GM20431 (cell line): ENCODE data around the gene IER5.

Source experiments
- in situ Hi-C: fragments of 300-500 bp; cut with MseI, MboI; formaldehyde crosslinking; loops from one replicate; pipeline ENCODE4 v1.15.0; 2020; ENCODE audit warnings: low sequenced_read_pairs; ENCODE audit not compliant: unreplicated experiment

IER5 gene

DNA sequence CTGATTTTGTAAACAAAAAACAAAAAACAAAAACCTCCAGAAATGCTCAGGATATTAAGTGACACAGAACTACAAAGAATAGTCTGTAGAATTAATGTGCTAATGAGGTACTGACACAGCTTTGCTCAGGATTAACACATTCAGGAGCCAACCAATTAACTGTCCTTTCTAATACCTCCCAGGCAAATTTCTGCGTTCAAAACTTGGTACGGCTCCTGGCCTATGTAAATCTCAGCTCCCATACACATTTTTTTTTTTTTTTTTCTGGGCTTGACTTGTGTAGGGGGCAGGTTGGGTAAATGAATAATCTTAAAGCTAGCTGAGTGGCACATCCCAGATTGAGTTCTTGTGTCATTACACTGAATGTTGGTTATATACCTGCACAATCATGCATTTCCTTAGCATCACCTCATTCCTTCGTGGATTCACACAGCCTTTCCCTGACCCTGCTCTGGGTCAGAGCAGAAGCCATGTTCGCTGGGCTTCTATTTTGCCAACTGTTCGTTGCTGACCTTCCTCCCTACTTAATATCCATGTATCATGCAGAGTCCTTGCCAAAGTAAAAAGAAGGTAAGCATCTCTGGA is 12.6 kb upstream of the IER5 start:
- in situ Hi-C loops: no loop called here

DNA sequence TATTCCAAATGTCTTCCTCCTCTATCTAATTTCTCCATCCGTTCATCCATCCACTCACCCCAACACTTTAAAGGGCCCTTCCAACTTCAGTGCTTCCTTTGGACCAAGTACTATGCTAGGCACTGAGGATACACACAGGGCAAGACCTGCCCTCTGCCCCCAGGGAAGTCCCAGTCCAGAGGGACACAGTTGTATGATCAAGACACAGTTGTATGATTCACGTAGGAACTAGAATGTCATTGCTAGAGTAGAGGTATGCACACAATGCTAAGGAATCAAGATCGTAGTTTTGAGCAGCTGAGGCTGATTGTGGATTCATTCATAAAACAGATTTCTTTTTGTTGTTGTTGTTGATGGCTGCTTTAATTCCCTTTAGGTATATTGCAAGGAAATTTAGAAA is 11.6 kb upstream of the IER5 start:
- in situ Hi-C loops: no loop called here

DNA sequence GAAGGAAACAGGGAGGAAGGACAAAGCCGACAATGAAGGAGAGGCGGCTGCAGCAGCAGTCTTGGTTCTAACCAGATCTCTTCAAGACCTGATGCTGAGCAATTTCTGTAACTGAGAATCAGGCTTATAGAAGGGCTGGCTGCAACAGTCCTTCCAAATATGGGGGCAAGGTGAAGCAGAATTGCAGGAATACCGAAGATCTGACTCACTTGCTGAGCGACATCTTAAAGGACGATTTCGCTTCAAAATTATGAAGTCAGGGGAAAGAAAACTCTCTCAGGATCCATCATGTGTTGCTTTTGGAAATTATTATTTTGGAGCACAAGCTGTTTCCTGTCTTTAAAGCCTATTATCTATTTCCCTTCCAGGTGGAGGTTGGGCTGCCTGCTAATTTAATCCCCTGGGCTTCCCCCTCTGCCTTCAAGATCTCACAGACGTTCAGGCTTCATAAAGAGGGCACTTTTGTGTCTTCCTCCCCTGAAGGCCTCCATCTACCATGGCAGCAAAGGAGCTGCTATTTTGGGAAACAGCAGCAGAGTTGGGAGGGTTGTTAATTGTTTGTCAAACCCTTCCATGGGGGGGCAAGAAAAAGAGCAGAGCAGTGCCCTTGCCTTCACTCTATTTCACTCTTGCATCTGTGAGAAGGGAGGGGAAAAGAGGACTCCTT is 10.8 kb upstream of the IER5 start:
- in situ Hi-C loops: no loop called here

DNA sequence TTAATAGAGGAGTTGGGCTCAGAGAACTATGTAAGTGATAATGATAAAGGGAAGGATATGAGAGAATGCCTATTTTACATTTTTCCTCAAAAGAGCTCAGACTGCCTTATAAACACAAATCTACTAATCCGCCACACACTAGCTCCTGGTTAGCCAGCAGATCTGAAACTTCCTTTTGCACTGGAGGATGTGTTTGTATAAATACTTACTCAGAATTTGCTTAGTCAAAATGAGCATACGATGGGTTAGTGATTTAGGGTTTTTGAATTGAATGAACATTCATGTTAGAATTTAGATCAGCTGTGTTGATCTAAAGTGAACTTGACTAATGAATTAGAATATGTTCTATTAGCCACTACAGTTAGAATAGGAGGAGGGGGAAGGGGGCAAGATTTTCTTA is 9.1 kb upstream of the IER5 start:
- in situ Hi-C loops: no loop called here

DNA sequence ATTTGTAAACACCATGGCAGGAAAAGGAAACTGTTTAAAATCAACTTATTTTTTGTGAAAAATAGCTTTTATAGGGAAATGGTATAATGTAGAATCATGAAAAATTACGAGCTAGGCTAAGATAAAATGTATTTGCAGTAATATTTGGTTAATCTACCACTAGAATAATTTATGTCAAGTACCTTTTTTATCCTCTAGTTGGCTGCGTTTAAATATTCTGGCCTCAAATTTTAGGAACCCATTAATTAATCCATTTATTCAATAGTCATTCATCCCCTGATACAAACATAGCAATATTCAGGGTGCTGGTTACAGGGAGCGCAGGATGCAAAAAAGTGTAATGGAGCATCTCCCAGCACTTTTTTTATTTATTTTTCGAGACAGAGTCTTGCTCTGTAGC is 8.6 kb upstream of the IER5 start:
- in situ Hi-C loops: loop anchor here (10.0 kb wide), 1 partner anchor 55 kb away; no protein-coding TSS in a partner anchor

DNA sequence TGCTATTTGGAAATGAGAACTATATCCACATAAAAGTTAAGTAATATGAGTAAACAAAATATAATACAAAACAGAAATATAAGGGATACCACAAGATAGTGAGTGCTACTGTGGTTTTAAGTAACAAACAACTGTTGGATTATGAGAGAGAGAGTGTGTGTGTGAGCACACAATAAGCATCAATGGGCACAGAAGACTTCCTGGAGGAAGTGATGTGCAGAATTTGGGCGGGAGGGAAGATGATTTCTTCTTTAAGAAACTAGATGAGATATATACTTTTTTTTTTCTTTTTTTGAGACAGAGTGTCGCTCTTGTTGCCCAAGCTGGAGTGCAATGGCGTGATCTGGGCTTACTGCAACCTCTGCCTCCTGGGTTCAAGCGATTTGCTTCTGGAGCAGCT is 7.9 kb upstream of the IER5 start:
- in situ Hi-C loops: loop anchor here (10.0 kb wide), 1 partner anchor 54 kb away; no protein-coding TSS in a partner anchor

DNA sequence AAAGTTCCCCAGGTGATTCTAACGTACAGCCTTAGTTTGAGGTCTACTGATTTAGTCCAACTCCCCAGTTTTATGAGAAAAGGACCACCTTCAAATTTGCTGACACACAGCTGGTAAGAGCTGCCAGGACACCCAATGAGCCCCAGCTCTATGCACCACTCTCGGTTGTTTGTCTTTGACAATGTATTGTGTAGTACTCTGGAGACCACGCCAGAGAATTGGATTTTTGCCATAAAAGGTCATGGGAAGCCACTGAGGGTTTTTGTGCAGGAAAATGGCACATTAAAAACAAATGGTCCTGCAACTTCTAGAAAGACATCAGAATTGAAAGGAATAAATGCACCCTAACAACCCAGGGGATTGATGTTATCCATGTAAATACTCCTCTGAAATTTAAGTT is 7.1 kb upstream of the IER5 start:
- in situ Hi-C loops: loop anchor here (10.0 kb wide), 1 partner anchor 53 kb away; no protein-coding TSS in a partner anchor

DNA sequence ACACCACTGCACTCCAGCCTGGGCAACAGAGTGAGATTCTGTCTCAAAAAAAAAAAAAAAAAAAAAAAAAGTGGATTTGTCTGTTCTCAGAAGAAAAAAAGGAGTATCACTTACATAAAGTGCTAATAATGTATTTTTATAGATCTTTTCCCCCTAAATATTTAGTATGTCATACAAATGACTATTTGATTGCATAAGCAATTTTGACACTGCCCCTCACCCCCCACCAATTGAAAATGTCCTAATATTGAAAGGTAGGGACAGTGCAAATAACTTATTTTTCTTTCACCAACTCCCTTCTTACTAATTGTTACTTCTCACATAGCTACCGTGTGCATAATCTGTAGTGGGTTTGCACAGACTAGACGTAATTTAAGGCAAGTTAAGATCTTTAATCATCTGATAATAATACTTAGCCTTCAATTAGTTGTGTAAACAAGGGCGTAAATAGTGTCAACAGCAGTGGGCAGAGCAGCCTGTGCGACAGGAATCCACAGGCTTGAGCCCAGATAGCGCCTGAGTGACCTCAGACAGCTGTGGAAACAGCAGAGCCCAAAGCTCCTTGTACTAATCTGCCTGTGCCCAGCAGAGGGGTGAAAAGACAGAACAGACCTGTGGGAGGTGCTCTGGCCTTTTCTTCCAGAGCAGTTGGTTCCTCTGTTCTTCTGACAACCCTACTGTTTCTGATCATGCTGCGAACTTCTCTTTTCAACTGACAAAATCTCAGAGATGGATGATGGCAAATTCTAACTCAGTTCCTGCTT is 4.5 kb upstream of the IER5 start:
- in situ Hi-C loops: loop anchor here (10.0 kb wide), 1 partner anchor 51 kb away; no protein-coding TSS in a partner anchor

DNA sequence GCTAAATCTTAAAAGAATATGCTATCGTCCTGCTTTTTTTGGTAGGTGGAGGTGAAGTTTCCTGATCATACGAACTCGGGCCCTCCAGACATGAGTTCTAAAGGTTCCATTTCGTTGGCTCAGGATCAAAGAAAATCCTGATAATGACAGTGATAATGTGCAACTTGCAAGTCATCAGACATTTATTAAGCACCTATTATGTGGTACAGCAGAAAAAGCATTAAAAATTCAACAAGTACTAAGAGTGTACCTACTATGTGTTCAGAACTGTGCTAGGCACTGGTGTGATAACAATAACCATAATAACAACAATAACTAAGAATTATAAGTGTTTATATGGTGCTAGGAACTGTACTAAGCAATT is 3.9 kb upstream of the IER5 start:
- in situ Hi-C loops: loop anchor here (10.0 kb wide), 1 partner anchor 50 kb away; no protein-coding TSS in a partner anchor

DNA sequence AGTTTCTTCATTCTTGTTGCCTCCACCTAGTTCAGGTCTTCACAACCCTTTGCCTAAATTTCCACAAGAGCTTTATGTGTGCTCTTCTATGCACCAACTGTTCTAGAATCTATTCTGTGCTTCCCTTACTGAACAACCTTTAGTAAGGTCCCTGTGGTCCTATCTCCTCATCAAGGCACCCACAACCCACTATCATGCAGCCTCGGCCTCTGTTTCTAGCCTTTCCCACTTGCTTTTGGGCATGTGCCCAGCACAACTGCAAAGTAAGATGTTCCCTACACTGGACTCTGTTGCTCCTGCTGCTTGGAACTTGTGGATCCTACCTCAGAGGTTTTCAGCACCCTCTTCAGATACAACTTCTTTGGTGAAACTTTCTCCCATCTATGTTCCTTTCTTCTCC is 2.4 kb upstream of the IER5 start:
- in situ Hi-C loops: loop anchor here (10.0 kb wide), 1 partner anchor 49 kb away; no protein-coding TSS in a partner anchor

DNA sequence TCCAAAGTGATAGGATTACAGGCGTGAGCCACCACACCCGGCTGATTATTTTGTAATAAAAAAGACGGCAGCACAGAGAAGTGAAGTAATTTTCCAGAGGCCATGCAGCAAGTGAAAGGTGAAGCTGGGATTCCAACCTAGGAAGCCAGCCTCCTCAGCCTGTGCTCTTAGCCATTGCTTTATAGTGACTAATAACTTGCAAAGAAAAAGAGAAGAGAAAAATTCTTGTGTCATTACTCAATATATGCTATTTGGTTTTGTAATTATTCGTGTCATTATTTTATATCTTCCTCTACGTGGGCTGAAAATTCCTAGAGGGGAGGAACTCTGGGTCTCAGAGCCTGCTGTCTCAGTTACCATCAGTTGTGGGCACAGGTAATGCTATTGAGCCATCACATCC is 1.6 kb upstream of the IER5 start:
- in situ Hi-C loops: loop anchor here (10.0 kb wide), 1 partner anchor 48 kb away; no protein-coding TSS in a partner anchor

DNA sequence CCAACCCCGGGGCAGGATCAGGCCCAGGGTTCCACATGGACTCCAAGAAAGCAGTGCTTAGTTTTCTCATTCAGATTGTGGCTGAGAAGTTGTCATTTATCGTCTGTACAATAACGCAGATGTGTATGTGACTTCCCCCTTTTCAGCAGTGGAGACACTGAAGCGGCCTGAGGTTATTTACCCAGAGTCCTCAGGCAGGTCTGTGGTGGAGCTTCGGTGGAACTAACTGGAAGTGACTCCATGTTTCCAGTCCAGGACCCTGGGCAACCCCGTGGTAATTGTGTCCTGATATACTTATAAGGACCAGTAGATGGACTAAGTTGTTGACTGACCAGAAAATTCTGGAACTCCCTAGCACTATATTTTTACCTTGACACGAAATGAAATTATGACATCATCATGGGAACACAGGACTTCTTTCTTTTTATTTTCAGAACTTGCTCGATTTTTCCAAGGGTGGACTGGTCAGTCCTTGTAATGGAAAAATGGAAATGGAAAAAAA is 1.0 kb upstream of the IER5 start:
- in situ Hi-C loops: loop anchor here (10.0 kb wide), 1 partner anchor 47 kb away; no protein-coding TSS in a partner anchor

DNA sequence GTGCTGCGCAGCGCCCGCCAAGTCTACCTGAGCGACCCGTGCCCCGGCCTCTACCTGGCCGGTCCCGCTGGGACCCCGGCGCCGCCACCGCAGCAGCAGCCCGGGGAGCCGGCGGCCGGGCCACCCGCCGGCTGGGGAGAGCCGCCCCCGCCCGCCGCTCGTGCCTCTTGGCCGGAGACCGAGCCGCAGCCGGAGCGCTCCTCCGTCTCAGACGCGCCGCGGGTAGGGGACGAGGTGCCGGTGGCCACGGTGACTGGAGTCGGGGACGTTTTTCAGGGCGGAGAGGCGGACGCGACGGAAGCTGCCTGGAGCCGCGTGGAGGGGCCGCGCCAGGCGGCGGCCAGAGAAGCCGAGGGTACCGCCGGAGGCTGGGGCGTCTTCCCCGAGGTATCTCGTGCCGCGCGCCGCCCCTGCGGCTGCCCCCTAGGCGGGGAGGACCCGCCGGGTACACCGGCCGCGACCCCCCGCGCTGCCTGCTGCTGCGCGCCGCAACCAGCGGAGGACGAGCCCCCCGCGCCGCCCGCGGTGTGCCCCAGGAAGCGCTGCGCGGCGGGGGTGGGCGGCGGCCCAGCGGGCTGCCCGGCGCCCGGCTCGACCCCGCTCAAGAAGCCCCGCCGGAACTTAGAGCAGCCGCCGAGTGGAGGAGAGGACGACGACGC is 646 bp downstream of the IER5 start:
- in situ Hi-C loops: loop anchor here (10.0 kb wide), 1 partner anchor 46 kb away; no protein-coding TSS in a partner anchor

DNA sequence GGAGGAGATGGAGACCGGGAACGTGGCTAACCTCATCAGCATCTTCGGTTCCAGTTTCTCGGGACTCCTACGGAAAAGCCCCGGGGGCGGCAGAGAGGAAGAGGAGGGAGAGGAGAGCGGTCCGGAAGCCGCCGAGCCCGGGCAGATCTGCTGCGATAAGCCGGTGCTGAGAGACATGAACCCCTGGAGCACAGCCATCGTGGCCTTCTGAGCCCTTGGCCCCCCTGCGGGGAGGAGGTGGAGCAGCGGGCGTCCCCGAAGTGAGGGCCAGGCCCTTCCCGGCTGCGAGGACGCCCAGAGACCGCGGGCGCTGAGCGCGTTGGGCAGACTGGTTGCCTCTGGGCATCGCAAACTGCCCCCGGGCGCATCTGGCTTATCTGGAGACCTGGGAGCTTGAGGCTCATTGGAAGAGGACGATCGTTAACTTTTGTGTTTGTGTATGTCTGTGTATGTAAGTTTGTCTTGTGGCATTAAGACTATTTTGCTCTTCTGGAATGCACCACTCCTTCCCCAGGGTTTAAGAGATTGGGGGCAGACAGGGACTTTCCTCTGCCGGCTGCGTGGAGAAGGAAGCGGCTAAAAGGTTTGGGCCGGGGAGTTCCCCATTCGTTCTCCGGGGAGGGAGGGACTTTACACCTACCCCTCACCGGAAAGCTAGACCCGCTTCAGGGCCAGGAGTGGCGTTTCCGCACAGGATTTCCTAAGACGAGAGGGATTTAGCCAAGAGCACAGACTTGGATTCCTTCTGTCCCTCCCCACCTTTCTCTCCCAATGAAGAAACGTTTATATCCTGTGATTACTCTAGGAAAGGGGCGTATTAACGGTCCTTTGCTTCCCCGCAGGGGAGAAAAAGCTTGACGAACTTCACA is 1.4 kb downstream of the IER5 start:
- in situ Hi-C loops: loop anchor here (10.0 kb wide), 1 partner anchor 45 kb away; no protein-coding TSS in a partner anchor

DNA sequence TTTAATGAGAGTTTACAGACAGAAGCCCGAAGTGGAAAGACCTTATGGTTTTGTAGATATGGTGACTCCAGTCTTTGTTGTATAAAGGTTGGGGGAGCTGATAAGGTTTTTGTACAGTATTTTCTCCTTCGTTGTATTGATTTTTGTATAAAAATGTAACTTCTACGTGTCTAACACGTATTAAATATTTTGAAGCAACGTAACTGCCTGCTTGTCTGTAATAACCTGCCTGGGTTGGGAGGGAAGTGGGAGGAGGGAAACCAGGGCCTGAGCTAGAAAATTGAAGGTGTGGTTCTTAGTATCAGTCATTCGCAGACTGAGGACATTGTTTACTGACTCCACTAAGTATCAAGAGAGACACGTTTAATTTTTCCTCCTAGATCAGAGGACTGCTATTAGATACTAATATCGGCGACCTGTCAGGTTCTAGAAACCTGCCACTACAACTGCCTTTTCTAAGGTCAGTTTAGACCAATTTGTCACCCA is 2.2 kb downstream of the IER5 start:
- in situ Hi-C loops: no loop called here

DNA sequence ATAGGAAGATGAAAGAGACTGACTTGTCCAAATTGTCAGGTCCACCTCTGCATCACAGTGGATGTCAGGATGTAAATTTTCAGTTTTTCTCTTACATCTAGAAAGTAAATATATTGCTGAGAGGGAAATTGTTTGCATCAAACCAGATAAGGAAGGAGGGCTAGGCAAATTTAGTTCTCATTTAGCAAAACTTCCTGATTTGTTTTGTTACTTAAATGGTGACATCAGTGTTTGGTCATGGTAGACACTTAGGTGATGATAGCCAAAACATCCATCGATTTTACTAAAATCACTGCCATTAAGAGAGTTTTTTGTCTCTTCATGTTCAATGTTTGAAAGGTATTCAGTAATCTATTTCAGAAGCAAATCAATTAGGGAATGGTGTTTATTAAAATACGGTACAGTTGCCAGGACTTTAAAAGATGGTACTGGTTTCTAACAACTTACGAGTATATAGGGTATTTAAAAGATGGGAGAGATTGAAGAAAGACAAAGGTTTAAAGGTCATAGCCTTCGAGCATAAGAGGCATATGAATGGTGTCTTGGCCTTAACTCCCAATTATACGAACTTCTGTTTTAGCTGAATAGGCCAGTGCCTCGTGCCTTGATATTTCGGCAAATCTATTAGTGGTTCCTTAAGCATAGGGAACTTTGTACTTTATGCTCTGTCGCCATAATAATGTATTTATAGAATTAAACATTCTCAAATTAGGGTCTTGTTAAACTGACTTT is 3.0 kb downstream of the IER5 start:
- in situ Hi-C loops: no loop called here

DNA sequence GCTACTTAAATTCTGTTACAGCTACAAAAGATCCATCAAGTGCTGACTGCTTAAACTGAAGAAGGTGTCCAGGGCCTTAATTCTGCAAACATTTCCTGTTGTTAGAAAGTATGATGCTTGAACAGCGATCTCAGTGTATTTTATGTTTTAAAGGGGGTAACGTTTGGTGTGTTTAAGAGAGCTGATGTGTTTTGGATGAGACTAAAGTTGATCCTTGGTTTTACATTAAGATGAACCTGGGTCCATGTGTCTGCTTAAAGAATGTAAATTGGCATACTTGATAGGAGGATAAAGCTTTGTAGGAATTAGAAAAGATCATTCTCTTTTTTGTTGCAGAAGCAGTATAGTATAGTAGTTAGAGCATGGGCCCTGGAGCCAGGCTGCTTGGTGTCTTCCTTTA is 3.6 kb downstream of the IER5 start:
- in situ Hi-C loops: no loop called here

DNA sequence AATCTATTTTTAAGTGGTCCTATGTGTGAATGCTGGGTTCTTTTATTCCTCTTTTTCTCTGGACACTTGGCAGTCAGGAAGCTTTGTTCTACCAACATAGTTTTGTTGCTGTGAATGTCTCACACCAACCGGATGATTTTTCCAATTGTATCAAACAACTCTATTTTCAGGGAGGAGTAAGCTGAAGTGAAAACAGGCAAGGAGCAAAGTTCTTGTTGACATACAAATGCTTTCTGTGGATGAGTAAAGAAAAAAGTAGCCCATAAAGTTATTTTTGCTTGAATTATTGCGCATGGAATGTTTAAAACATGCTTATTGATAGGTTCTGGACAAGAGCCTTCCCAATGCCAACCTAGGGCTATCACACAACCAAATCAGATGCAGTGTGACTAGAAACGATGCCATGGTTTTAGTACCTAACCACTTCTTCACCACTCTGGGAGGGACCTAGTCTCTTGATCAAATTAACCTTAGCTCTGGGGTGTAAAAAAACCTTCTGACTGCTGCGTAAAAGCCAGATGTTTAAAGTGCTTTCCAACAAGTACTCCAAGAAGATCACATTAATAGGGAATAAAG is 4.5 kb downstream of the IER5 start:
- in situ Hi-C loops: no loop called here
